Body of pancreas (tissue), 4 donors: ENCODE measurements around the gene SEC22A. TPM values are rescaled to one million over a fixed set of nuclear protein-coding genes. Genes with fewer than 3 reads are reported as not detected.

Experiments used
- ATAC-seq: fragments of 150-250 bp; one replicate; pipeline ENCODE4 v1.9.1; 2016
- DNase-seq, 4 donors: peaks; one replicate each; pipeline ENCODE4 v3.0.0-alpha.2; 2019
- H3K27ac ChIP-seq, 4 donors: fragments of 200-600 bp; sonication (generic); 1 replicate in 3 of 4; 2 replicates in 1 of 4; pipeline versions ENCODE4 v1.5.1 to v1.6.1; 2016 to 2019; ENCODE audit warnings: mild to moderate bottlenecking in 1 of 4, mixed read lengths in 1 of 4, moderate library complexity in 1 of 4
- H3K27me3 ChIP-seq, 2 donors: fragments of 200-600 bp; sonication (generic); one replicate each; pipeline ENCODE4 v1.6.0; 2016; ENCODE audit warnings: mild to moderate bottlenecking in 1 of 2
- H3K36me3 ChIP-seq, 2 donors: fragments of 200-600 bp; sonication (generic); replicated peaks in 1 of 2; 2 replicates each; pipeline ENCODE4 v1.5.1; 2016; ENCODE audit warnings: low read depth in 2 of 2; ENCODE audit not compliant: insufficient read depth in 1 of 2
- H3K4me1 ChIP-seq: fragments of 200-600 bp; sonication (generic); one replicate; pipeline ENCODE4 v1.6.0; 2016
- H3K4me3 ChIP-seq, 2 donors: fragments of 200-600 bp; sonication (generic); 1 replicate in 1 of 2; 2 replicates in 1 of 2; pipeline ENCODE4 v1.5.1; 2016 to 2019
- H3K9me3 ChIP-seq, 3 donors: fragments of 200-600 bp; sonication (generic); 1 replicate in 2 of 3; 2 replicates in 1 of 3; pipeline ENCODE4 v1.5.1; 2016
- POLR2A ChIP-seq, 3 donors: fragments of 450-650 bp; IDR thresholded peaks; one replicate each; pipeline ENCODE4 v1.6.1; 2016; ENCODE audit warnings: antibody characterized with exemption in 3 of 3, mild to moderate bottlenecking in 2 of 3
- WGBS, 2 donors: methylation state at CpG; one replicate each; pipeline ENCODE4 v1.1.5; 2017; 5-methylcytosine and 5-hydroxymethylcytosine counted together
- intact Hi-C: fragments of 100-400 bp; cut with DNase I; formaldehyde crosslinking; loops from one replicate; pipeline ENCODE4 v1.15.1; 2023
- total RNA-seq, 2 donors: library from RNA; depleted of rRNA; stranded (reverse); fragments of >200 nt; gene quantifications; one replicate each; pipeline ENCODE4 v1.1.0, GENCODE V29; 2016
- TF ChIP-seq, protein P1 (sequence below), 7 experiments: fragments of 450-650 bp in 4 of 7; fragments of 200-600 bp in 3 of 7; sonication (generic) in 3 of 7; IDR thresholded peaks; one replicate each; pipeline ENCODE4 v1.5.1; 2016 to 2019; ENCODE audit warnings: antibody characterized with exemption in 7 of 7

Gene SEC22A
- total RNA-seq, 2 donors from 2014 or later = 16.5 to 18.4 TPM

DNA sequence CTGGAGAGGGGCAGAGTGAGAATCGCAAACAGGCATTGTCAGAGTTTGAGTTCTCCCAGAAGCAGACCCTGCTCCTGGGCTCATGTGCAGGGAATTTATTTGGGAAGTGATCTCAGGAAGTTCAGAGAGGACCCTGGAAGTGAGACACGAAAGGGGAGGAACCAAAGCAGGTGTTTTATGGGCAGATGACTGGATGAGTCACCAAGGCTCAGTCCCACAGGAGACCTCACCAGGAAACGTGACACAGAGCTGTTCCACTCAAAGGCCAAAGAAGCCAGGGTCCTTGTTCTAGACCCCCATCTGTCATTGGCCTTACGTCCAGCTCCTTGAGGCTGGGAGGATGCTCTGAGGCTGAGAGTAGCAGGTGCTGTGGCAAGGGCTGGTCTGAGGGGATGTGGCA is 43.4 kb upstream of the SEC22A start:
- Histone ChIP-seq H3K27ac (peak overlapping the region; percentile 61 to 82 (median 70)), H3K4me3 (no peak overlapping the region), H3K4me1 (peaks cover 57% of the 10 kb centered on the region), H3K27me3 (no peaks in the 10 kb centered on the region), H3K9me3 (no peaks in the 10 kb centered on the region), H3K36me3 (peaks cover 0 to 9% of the 10 kb centered on the region in 2 donors)
- TF ChIP-seq POLR2A (IDR thresholded peaks at IDR 0.05) = no peak
- TF ChIP-seq, protein P1, sequence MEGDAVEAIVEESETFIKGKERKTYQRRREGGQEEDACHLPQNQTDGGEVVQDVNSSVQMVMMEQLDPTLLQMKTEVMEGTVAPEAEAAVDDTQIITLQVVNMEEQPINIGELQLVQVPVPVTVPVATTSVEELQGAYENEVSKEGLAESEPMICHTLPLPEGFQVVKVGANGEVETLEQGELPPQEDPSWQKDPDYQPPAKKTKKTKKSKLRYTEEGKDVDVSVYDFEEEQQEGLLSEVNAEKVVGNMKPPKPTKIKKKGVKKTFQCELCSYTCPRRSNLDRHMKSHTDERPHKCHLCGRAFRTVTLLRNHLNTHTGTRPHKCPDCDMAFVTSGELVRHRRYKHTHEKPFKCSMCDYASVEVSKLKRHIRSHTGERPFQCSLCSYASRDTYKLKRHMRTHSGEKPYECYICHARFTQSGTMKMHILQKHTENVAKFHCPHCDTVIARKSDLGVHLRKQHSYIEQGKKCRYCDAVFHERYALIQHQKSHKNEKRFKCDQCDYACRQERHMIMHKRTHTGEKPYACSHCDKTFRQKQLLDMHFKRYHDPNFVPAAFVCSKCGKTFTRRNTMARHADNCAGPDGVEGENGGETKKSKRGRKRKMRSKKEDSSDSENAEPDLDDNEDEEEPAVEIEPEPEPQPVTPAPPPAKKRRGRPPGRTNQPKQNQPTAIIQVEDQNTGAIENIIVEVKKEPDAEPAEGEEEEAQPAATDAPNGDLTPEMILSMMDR (IDR thresholded peaks at IDR 0.05) = no peak
- 68 to 80% methylated on average over 4 of the region's 4 CpGs for WGBS, 2 donors
- DNase-seq (no peak), ATAC-seq (peak; percentile 24)
- intact Hi-C loops = no loop called here

DNA sequence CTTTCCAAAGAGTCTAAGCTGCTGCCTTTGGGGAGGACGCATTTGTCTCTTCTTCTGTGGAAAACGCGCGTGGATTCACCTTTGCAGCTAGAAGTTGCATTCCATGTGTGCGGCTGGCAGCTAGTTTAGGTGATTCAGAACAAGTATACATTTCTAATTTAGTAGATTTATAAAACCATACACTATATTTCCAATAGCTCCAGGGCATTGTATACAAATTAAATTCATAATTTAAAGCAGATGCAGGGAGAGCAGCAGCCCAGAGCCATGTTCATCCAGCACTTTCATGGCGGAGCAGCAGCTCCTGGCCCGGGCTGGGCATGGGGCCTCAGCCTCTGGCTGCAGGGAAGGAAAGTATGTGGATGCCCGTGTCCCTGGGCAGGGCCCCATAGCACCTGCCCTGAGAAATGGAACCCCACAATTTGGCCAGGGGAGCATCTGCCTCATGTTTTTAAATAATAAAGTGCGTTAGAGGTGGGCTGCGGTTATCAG is 42.8 kb upstream of the SEC22A start:
- no peak overlapping the region for H3K4me3 ChIP-seq
- H3K9me3 ChIP-seq = no peaks in the 10 kb centered on the region
- peaks cover 0 to 9% of the 10 kb centered on the region in 2 donors for H3K36me3 ChIP-seq
- TF ChIP-seq, protein P1 (IDR thresholded peaks at IDR 0.05) = no peak
- TF ChIP-seq POLR2A (IDR thresholded peaks at IDR 0.05) = no peak
- ATAC-seq (no peak), DNase-seq (no peak)
- H3K27me3 ChIP-seq = no peaks in the 10 kb centered on the region
- H3K4me1 ChIP-seq = peaks cover 57% of the 10 kb centered on the region
- peak overlapping the region; percentile 61 to 82 (median 70) for H3K27ac ChIP-seq
- intact Hi-C loops = no loop called here
- WGBS, 2 donors = 95 to 97% methylated on average over 10 of the region's 10 CpGs

DNA sequence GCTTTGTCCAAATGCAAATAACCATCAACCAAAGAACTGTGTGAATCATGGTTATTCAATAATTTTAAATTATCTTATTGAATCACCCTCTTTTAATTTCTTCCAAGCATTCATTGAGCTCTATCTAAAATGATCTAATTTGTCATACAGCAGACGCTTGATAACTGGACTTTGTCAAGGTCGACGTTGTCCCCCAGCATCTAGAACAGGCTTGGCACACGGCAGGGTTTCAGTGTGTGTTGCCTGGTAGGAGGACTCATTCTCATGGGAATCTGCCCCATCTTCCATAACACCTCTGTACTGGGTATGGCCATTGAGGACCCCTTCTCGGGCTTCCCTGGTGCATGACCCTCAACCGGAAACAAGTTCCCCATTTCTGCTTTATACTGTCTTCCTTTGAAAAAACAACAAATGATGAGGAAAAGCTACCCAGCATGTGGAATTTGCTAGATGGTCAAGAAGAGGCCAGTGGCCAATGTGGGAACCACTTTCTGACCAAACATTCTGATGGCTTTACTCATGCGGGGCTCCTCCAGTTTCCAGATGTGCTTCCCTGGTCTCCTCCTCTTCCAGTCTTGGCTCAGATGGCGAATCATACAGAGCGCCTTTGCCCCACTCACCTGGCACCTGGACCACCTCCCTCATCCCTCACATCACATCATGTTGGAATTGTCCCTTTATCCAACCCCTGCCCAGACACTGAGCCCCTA is 41.7 kb upstream of the SEC22A start:
- WGBS, 2 donors = 64 to 68% methylated on average over 9 of the region's 9 CpGs
- Histone ChIP-seq H3K27ac (peak overlapping the region in 3 of 4 donors; percentile 9 to 82 (median 22)), H3K27me3 (no peaks in the 10 kb centered on the region), H3K4me1 (peaks cover 48% of the 10 kb centered on the region), H3K36me3 (peaks cover 0 to 12% of the 10 kb centered on the region in 2 donors), H3K4me3 (no peak overlapping the region), H3K9me3 (no peaks in the 10 kb centered on the region)
- DNase-seq (no peak), ATAC-seq (no peak)
- intact Hi-C loops = no loop called here
- TF ChIP-seq POLR2A (IDR thresholded peaks at IDR 0.05) = no peak
- TF ChIP-seq, protein P1 (IDR thresholded peaks at IDR 0.05) = no peak

DNA sequence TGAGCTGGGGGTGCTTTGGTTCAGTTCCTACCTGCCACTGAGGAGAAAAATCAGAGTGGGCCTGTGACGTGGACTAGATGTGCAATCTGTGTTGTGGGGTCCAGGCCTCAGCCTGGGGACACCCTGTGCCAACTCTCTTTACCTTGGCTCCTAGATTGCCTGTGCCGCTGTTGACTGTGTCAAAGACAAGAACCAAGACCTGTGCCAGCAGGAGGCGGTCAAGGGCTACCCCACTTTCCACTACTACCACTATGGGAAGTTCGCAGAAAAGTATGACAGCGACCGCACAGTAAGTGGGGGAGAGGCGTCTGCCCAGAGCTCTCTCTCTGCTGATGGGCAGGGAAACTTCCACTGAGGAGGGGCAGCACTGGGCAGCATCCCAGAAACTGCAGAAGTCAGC is 40.6 kb upstream of the SEC22A start:
- H3K27me3 ChIP-seq = no peaks in the 10 kb centered on the region
- H3K4me3 ChIP-seq = no peak overlapping the region
- peaks cover 0 to 13% of the 10 kb centered on the region in 2 donors for H3K36me3 ChIP-seq
- H3K9me3 ChIP-seq = no peaks in the 10 kb centered on the region
- WGBS, 2 donors = 92 to 95% methylated on average over 6 to 7 of the region's 7 CpGs
- no peak overlapping the region for H3K27ac ChIP-seq
- ATAC-seq = no peak
- intact Hi-C loops = no loop called here
- no peak for DNase-seq
- TF ChIP-seq POLR2A (IDR thresholded peaks at IDR 0.05) = no peak
- TF ChIP-seq, protein P1 (IDR thresholded peaks at IDR 0.05) = no peak
- peaks cover 38% of the 10 kb centered on the region for H3K4me1 ChIP-seq

DNA sequence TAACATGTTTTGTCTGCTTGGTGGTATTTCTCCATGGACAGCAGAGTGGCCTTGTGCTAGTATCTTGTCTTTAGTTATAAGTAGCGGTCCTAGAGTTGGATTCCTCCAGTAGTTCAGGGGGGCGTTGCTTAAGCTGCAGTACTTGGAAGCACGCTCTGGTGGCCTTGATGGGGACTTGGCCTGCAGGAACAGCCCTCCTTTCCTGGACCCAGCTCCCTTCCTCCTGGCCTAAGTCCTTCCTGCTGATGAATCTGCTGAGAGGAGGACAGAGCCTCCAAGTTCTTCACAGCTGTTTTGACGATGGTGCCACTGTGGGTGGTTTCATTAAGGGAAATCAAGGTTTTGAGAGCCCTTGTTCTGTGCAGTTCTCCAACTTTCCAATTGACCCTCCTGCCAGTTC is 38.6 kb upstream of the SEC22A start:
- no peaks in the 10 kb centered on the region for H3K9me3 ChIP-seq
- H3K4me3 ChIP-seq = no peak overlapping the region
- WGBS, 2 donors = 93 to 98% methylated on average over 4 of the region's 4 CpGs
- no peak overlapping the region for H3K27ac ChIP-seq
- no peak for DNase-seq
- H3K27me3 ChIP-seq = no peaks in the 10 kb centered on the region
- no peak for ATAC-seq
- TF ChIP-seq POLR2A (IDR thresholded peaks at IDR 0.05) = no peak
- TF ChIP-seq, protein P1 (IDR thresholded peaks at IDR 0.05) = no peak
- intact Hi-C loops = no loop called here
- H3K36me3 ChIP-seq = peaks cover 0 to 13% of the 10 kb centered on the region in 2 donors
- peaks cover 19% of the 10 kb centered on the region for H3K4me1 ChIP-seq
